Activated CD4-positive, alpha-beta T cell treated with anti-CD3 and anti-CD28 coated beads for 36 hours (primary cell): ENCODE measurements around the gene FRMD8. TPM values are rescaled to one million over a fixed set of nuclear protein-coding genes. Genes with fewer than 3 reads are reported as not detected.

Source experiments
- ATAC-seq: fragments of 200-7000 bp; cut with Tn5 transposase; one replicate; pipeline ENCODE4 v1.10.0; 2021; ENCODE audit warnings: mild to moderate bottlenecking, moderate library complexity
- CTCF ChIA-PET: fragments of 350-600 bp; sonication (Branson Sonifier 250); formaldehyde crosslinking; loops from one replicate; lab custom pipeline; 2021; ENCODE audit warnings: antibody characterized with exemption; lab: Charles Lee
- POLR2A ChIA-PET: fragments of 350-600 bp; sonication (Branson Sonifier 250); formaldehyde crosslinking; loops from one replicate; lab custom pipeline; 2021; ENCODE audit warnings: antibody characterized with exemption, inconsistent platforms; lab: Charles Lee
- DNase-seq: peaks from one replicate; pipeline ENCODE4 v3.0.0-alpha.2; 2020
- H3K27ac Mint-ChIP-seq: one replicate; pipeline ENCODE4 v1.8.0; 2021; ENCODE audit warnings: mixed read lengths
- H3K27me3 Mint-ChIP-seq: one replicate; pipeline ENCODE4 v1.8.0; 2021; ENCODE audit warnings: mixed read lengths
- H3K36me3 Mint-ChIP-seq: one replicate; pipeline ENCODE4 v1.8.0; 2021; ENCODE audit warnings: low read depth, mixed read lengths
- H3K4me1 Mint-ChIP-seq: one replicate; pipeline ENCODE4 v1.8.0; 2021; ENCODE audit warnings: mixed read lengths
- H3K4me3 Mint-ChIP-seq: one replicate; pipeline ENCODE4 v1.8.0; 2021; ENCODE audit warnings: mild to moderate bottlenecking, moderate library complexity, mixed read lengths
- H3K9me3 Mint-ChIP-seq: one replicate; pipeline ENCODE4 v1.8.0; 2021; ENCODE audit warnings: low read depth, mixed read lengths
- intact Hi-C, 2 experiments: fragments of 100-400 bp; cut with DNase I in 1 of 2; cut with micrococcal nuclease in 1 of 2; formaldehyde crosslinking; loops; one replicate each; pipeline versions ENCODE4 v1.14.2 to v1.15.1; 2022 to 2024; cut with DNase I, micrococcal nuclease
- total RNA-seq, 2 experiments: library from RNA; stranded (reverse); gene quantifications; one replicate each; pipeline ENCODE4 v1.2.3, GENCODE V29; 2021

The FRMD8 gene
- total RNA-seq, 2 experiments from 2014 or later, result 32.7 to 37.5 TPM

GRCh38 chr11:65373839-65374580 lies 12.4 kb upstream of the FRMD8 start:
- no peak overlapping the region for H3K27ac Mint-ChIP-seq
- ATAC-seq (no peak), DNase-seq (no peak)
- intact Hi-C loops, result no loop called here
- no peak overlapping the region for H3K4me3 Mint-ChIP-seq
- CTCF ChIA-PET, result interaction anchor here (0.6 to 1.1 kb wide), 4 partner anchors 123 to 458 kb away, joined by 3 to 4 read pairs (median 3); no protein-coding TSS in a partner anchor
- H3K9me3 Mint-ChIP-seq, result no peaks in the 10 kb centered on the region
- no peaks in the 10 kb centered on the region for H3K36me3 Mint-ChIP-seq
- no peaks in the 10 kb centered on the region for H3K27me3 Mint-ChIP-seq
- POLR2A ChIA-PET, result interaction anchor here (1.2 kb wide), 1 partner anchor 98 kb away, joined by 3 read pairs; no protein-coding TSS in a partner anchor
- H3K4me1 Mint-ChIP-seq, result no peaks in the 10 kb centered on the region

- DNase-seq (no peak), ATAC-seq (no peak)
- no peaks in the 10 kb centered on the region for H3K4me1 Mint-ChIP-seq
- POLR2A ChIA-PET, result no interaction called here
- H3K36me3 Mint-ChIP-seq, result no peaks in the 10 kb centered on the region
- no peak overlapping the region for H3K4me3 Mint-ChIP-seq
- CTCF ChIA-PET, result interaction anchor here (0.6 to 1.0 kb wide), 3 partner anchors 12 to 457 kb away, joined by 3 read pairs; no protein-coding TSS in a partner anchor
- intact Hi-C loops, result no loop called here
- H3K27ac Mint-ChIP-seq, result no peak overlapping the region
- H3K9me3 Mint-ChIP-seq, result no peaks in the 10 kb centered on the region
- H3K27me3 Mint-ChIP-seq, result no peaks in the 10 kb centered on the region
These were observed 11.4 kb upstream of the FRMD8 start for GRCh38 chr11:65375012-65375411.

- Mint-ChIP-seq H3K4me1 (no peaks in the 10 kb centered on the region), H3K9me3 (no peaks in the 10 kb centered on the region), H3K27me3 (no peaks in the 10 kb centered on the region), H3K36me3 (no peaks in the 10 kb centered on the region), H3K27ac (no peak overlapping the region), H3K4me3 (no peak overlapping the region)
- ATAC-seq (no peak), DNase-seq (no peak)
- POLR2A ChIA-PET, result interaction anchor here (0.6 kb wide), 1 partner anchor 166 kb away, joined by 4 read pairs; no protein-coding TSS in a partner anchor
- intact Hi-C loops, result no loop called here
- CTCF ChIA-PET, result interaction anchor here (0.6 to 1.0 kb wide), 3 partner anchors 13 to 182 kb away, joined by 3 read pairs; no protein-coding TSS in a partner anchor
These were observed 10.2 kb upstream of the FRMD8 start for GRCh38 chr11:65376138-65376713.

- H3K4me1 Mint-ChIP-seq, result no peaks in the 10 kb centered on the region
- H3K27me3 Mint-ChIP-seq, result no peaks in the 10 kb centered on the region
- H3K4me3 Mint-ChIP-seq, result no peak overlapping the region
- no peaks in the 10 kb centered on the region for H3K9me3 Mint-ChIP-seq
- no peaks in the 10 kb centered on the region for H3K36me3 Mint-ChIP-seq
- CTCF ChIA-PET, result interaction anchor here (0.7 kb wide), 1 partner anchor 549 kb away, joined by 3 read pairs; no protein-coding TSS in a partner anchor
- H3K27ac Mint-ChIP-seq, result no peak overlapping the region
- intact Hi-C loops, result no loop called here
- no peak for ATAC-seq
- no peak for DNase-seq
- POLR2A ChIA-PET, result no interaction called here
These were observed 9.4 kb upstream of the FRMD8 start for GRCh38 chr11:65377036-65377435.

- CTCF ChIA-PET, result interaction anchor here (0.7 to 3.5 kb wide), 3 partner anchors 130 to 548 kb away, joined by 3 to 16 read pairs (median 5); no protein-coding TSS in a partner anchor
- POLR2A ChIA-PET, result interaction anchor here (0.6 kb wide), 1 partner anchor 220 kb away, joined by 7 read pairs; no protein-coding TSS in a partner anchor
- H3K27ac Mint-ChIP-seq, result peak overlapping the region; percentile 18
These were observed 8.7 kb upstream of the FRMD8 start for GRCh38 chr11:65377777-65378176.

GRCh38 chr11:65378208-65378927 lies 8.1 kb upstream of the FRMD8 start:
- intact Hi-C loops, result no loop called here
- Mint-ChIP-seq H3K27me3 (no peaks in the 10 kb centered on the region), H3K4me1 (peaks cover 8% of the 10 kb centered on the region), H3K4me3 (no peak overlapping the region), H3K9me3 (no peaks in the 10 kb centered on the region), H3K27ac (no peak overlapping the region), H3K36me3 (no peaks in the 10 kb centered on the region)
- POLR2A ChIA-PET, result interaction anchor here (0.6 kb wide), 1 partner anchor 221 kb away, joined by 7 read pairs; no protein-coding TSS in a partner anchor
- peak; percentile 44 for DNase-seq
- no peak for ATAC-seq
- CTCF ChIA-PET, result interaction anchor here (0.8 to 3.5 kb wide), 4 partner anchors 42 to 132 kb away, joined by 3 to 16 read pairs (median 6); no protein-coding TSS in a partner anchor

More at GRCh38 chr11:65377777-65378176, 8.7 kb upstream of the FRMD8 start:
- ATAC-seq (no peak), DNase-seq (no peak)
- Mint-ChIP-seq H3K9me3 (no peaks in the 10 kb centered on the region), H3K4me3 (no peak overlapping the region), H3K36me3 (no peaks in the 10 kb centered on the region), H3K4me1 (peaks cover 2% of the 10 kb centered on the region), H3K27me3 (no peaks in the 10 kb centered on the region)
- intact Hi-C loops, result no loop called here

- DNase-seq (no peak), ATAC-seq (no peak)
- POLR2A ChIA-PET, result no interaction called here
- no peak overlapping the region for H3K27ac Mint-ChIP-seq
- no peak overlapping the region for H3K4me3 Mint-ChIP-seq
- no peaks in the 10 kb centered on the region for H3K9me3 Mint-ChIP-seq
- H3K27me3 Mint-ChIP-seq, result no peaks in the 10 kb centered on the region
- intact Hi-C loops, result no loop called here
- H3K4me1 Mint-ChIP-seq, result peaks cover 14% of the 10 kb centered on the region
- CTCF ChIA-PET, result interaction anchor here (0.6 to 3.5 kb wide), 4 partner anchors 41 to 367 kb away, joined by 3 to 16 read pairs (median 6); no protein-coding TSS in a partner anchor
- H3K36me3 Mint-ChIP-seq, result no peaks in the 10 kb centered on the region
These were observed 7.4 kb upstream of the FRMD8 start for GRCh38 chr11:65378928-65379638.

- ChIA-PET POLR2A (interaction anchor here (1.0 kb wide), 1 partner anchor 46 kb away, joined by 3 read pairs; the partner anchor contains the start of gene DPF2), CTCF (interaction anchor here (0.6 to 3.5 kb wide), 6 partner anchors 37 to 367 kb away, joined by 3 to 16 read pairs (median 3); no protein-coding TSS in a partner anchor)
- Mint-ChIP-seq H3K27me3 (no peaks in the 10 kb centered on the region), H3K4me1 (peaks cover 22% of the 10 kb centered on the region), H3K27ac (peak overlapping the region; percentile 12), H3K9me3 (no peaks in the 10 kb centered on the region), H3K36me3 (no peaks in the 10 kb centered on the region), H3K4me3 (peak overlapping the region; percentile 40)
- ATAC-seq, result no peak
- DNase-seq, result no peak
- intact Hi-C loops, result loop anchor here (5.0 kb wide), 2 partner anchors 192 to 887 kb away; partner anchors contain the start of genes FAM89B (in 1 of the 2), RAB1B (in 1 of the 2) and ZNRD2 (in 1 of the 2)
These were observed 6.6 kb upstream of the FRMD8 start for GRCh38 chr11:65379698-65380459.

GRCh38 chr11:65380460-65381119 lies 5.8 kb upstream of the FRMD8 start:
- H3K27me3 Mint-ChIP-seq, result no peaks in the 10 kb centered on the region
- H3K4me3 Mint-ChIP-seq, result peak overlapping the region; percentile 78
- DNase-seq, result no peak
- intact Hi-C loops, result loop anchor here (5.0 kb wide), 2 partner anchors 192 to 887 kb away; partner anchors contain the start of genes FAM89B (in 1 of the 2), RAB1B (in 1 of the 2) and ZNRD2 (in 1 of the 2)
- CTCF ChIA-PET, result interaction anchor here (0.7 to 3.5 kb wide), 5 partner anchors 36 to 208 kb away, joined by 3 to 16 read pairs (median 3); no protein-coding TSS in a partner anchor
- POLR2A ChIA-PET, result interaction anchor here (0.6 to 1.0 kb wide), 2 partner anchors 47 to 118 kb away, joined by 3 to 4 read pairs; partner anchors contain the start of genes DPF2 and MALAT1
- H3K4me1 Mint-ChIP-seq, result peaks cover 29% of the 10 kb centered on the region
- no peaks in the 10 kb centered on the region for H3K36me3 Mint-ChIP-seq
- no peak for ATAC-seq
- no peaks in the 10 kb centered on the region for H3K9me3 Mint-ChIP-seq
- peak overlapping the region; percentile 97 for H3K27ac Mint-ChIP-seq
